NOMO-1 treated with DMSO at 0.1 percent for 48 hours (cell line): ENCODE results near the gene NAT10.
A peak's percentile ranks its signal among the peaks of the same experiment; 100 is the strongest.

Source experiments
- DNase-seq: peaks from one replicate; lab custom pipeline; 2025; ENCODE audit not compliant: unreplicated experiment; lab: John Stamatoyannopoulos, UW

NAT10 gene

DNA sequence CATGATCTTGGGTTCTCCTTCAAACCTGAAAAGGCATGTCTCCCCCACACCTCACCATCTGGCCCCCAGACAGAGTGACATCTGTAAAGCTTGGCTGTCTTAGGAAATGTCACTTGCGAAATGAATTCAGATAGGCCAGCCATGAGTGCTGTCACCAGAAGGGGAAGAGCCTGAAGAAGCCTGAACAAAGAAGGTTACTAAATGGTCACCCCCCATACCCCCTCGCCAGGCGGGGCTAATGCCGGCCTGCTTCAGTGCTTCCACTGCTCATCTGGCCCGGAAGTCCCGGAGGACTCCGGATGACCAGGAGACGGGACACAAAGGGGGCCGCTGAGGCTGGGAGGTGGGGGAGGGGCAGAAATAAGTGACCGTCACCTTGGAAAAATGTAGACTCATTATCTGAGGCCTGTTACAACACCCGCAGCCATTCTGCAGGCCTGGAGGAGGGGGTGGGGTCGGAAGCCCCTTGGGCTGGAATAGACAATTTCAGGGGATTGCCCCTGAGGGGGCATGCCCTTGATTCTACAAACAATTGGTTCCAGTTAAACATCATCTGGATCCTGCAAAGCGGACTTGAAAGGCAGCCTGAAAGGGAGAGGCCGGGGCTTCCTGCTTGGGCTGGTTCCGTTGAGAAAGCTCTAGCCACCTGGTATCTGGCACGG, 43.2 kb downstream of the NAT10 start:
- DNase-seq = peak; percentile 69

DNA sequence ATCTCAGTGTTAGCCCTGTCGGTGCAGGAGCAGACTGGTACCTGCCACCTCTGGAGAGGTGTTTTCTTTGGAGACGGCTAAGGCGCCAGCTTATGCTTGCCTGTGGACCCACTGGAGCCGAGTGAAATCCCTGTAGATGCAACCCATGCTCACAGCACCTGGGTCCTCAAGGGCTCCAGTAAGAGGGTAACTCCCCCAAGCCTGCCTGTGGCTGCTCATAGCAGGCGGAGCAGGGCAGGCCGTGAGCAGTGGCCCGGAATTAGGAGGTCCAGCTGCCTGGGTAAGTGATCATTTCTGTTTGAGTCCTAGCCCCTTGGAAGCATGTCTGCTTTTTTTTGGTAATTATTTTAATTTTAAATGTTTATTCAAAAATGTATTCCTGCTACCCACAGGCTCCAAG, 43.8 kb downstream of the NAT10 start:
- no peak for DNase-seq

DNA sequence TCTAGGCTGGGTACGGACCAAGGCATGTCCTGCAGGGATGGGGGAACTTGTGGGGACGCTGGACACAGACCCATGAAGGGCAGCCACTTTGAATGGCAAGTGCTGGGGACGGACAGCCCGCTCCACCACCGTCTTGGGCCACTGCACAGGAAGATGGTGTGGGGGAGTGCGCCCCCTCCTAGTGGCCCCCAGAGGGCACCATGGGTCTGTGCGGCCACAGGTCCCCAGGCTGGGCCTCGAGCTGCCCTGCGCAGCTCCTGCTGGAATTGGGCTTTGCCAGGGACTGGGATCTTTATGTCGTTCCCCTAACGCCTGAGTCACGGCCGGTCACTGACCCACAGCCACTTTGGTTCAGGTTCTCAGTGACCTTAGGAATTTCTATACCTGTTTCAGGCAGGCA, 44.4 kb downstream of the NAT10 start:
- DNase-seq = no peak

DNA sequence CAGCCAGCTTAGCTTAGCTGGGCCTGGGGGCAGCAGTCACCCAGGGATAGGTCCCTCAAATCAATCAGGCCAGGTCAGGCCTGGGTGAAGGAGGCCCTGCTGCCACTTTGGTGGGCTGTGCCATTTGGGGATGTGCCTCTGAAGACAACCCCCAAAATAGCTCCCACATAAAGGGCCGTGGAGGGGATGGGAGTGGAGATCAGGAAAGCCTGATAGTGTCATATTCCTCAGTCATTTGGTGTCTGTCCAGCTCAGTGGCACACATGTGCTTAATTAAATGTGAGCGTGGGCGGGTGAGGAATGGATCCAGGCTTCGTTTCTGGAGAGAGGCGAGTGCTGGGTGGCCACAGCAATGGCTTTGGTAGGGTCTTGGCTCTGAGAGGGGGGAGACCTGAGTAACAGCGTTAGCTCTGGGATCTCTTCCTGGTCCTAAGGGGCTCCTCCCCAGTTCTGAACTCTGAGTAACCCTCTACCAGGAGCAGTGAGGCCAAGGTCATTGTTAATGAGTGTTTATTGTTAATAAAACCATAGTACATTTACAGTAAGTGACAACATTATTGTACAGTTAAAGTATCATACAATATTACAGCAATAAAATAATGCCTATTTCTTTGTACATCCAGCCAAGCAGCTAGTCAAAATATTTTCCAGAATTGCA, 45.2 kb downstream of the NAT10 start:
- no peak for DNase-seq

DNA sequence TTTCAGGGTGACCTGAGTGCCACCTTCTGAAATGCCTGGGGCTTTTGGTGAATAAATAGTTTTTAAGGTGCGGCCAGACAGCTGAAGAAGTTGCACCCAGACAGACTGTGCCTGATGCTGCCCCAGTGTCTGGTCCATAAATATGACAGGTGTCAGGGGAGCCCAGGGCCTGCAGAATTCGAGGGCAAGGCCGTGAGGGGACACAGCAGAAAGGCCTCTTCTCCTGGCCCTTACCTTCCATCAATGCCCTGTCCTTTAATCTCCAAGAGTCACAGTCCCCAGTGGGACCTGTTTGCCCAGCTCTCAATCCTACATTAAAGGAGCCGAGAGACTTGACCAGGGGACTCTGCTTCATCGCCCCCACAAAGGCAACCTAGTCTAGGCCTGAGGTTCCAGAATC, 45.7 kb downstream of the NAT10 start:
- no peak for DNase-seq

DNA sequence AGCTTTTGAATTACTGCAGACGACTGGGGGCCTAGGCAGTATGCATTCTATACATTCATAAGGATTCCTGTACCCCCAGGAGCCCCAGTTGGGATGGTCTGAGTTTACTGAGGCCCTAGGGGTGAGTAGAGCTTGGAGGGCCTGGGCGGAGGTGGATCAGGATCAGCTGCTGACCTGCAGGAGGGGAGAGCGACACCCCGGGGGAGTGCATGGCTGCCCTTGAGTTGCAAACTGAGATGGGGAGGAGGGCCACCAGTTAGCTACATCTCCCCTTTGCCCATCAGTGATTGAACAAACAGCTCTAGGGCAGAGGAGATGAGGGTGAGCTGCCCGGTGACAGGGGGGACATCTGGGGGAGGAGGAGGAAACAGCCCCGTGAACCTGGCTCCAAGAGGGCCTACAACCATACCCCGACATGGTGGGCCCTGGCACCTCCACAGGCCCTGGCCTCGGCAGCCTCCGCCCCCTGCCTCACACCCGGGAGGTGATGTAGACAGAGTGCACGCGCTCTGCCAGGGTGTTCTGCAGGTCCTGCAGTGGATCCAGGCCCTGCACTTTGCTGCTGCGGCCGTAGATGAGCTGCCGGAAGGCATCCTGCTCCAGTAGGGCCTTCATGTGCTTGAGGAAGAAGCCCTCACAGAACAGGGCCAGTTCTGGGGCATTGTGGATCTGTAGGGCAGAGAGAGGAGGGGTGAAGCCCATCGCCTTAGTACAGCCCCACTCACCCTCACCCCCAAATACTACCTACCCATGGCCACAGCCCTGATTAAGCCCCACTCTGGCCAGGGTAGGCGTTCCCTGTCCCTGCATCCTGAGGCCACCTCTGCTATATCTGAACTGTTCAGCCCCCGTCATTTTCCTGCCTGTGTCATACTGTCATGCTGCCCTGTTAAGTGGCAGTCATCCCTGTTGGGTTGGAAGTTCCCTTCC, 46.8 kb downstream of the NAT10 start:
- DNase-seq = no peak

DNA sequence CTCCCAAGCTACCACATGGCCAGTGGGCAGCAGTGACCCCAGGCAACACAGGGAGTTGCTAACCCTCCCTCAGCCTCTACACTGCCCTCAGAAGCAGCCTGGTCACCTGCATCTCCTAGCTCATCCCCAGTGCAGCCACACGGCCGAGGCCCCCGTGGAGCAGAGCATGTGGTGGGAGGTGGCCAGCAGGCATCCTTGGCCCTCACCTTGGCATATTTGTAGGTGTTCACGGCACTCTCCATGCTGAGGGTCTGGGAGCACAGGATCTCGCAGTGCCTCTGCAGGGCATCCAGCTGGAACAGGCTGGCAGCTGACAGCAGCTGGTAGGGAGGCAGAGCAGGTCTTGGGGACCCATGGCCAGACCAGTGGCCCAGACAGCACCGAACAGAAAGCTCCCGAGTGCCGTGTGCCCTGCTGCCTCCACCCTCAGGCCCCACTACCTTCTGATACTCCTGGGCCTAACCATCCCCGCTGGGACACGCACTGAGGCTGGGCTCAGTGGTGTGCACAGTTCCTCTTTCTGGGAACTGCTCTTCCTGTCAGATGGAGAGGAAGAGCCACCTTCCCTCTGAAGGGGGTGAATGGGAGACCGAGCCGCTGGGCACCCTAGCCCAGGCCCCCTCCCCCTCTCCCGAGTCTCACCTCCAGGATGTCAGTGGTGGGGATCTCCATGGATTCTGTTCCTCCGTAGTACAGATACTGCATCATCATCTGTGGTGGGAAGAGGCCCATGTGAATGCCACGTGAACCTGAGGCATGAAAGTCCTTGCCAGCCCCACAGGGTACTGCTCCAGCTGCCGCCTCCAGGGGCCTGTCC, 48.8 kb downstream of the NAT10 start:
- peak; percentile 44 for DNase-seq

DNA sequence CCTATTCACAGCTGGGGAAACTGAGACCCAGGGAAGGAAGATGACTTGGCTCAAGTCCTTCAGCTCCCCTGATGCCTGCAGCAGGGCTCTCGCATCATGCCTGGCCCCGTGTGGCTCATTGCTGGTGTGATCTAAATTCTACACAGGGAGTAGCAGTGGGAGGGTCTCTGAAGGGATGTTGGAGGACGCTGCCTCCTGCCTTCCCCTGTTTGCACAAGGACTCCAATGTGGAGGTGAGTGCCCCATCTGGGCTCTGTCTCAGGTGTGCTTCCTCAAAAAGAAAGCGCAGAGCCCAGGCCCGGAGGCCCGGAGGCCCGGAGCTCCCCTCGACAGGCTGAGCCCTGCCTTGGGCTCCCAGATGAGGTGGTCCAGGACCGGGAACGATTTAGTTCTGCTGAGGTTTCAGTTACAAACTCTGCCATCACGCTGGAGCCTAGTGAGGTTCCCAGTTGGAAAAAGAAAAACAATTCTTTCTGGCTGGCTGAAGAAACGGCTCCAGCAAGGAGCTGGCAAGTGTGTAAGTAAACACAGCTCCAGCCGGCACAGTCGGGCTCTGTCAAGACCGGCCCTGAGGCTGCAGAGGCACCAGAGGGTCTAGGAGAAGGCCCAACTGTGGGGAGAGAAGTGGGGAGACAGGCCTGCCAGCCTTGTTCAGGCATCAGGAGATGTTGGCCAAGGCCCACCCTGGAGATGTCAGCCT, 49.8 kb downstream of the NAT10 start:
- no peak for DNase-seq

DNA sequence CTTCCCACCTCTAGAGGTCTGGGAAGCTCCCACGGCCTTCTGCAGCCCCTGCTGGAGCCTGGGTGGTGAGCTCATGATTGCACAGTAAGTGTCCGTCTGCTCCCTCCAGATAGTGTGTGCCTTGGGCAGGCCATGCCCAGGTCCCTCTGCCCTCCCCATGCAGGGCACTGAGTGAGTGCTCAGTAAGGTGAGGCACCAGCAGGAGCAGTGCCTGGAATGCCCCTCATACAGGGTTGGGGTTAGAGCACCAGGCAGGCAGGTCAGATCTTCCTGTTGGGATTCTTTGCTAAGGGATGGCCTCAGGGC, 50.3 kb downstream of the NAT10 start:
- no peak for DNase-seq

DNA sequence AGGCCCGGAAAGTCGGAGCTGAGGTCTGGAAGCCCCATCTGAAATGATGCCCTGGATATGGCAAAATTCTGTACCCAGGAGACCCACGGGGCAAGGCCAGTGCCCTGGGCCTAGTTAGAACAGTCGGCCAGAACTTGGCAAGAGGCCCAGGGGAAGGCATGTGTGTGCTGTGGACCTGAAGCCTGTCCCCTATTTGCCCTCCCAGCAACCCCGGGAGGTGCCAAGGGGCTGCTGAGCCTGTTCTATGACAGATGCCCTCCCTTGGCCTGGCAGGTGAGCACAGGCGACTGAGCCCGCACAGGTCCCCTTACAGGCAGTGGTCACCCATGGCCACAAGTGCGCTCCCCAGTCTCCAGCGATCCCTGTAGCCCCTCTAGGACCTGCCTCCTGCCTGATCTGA, 51.7 kb downstream of the NAT10 start:
- no peak for DNase-seq

DNA sequence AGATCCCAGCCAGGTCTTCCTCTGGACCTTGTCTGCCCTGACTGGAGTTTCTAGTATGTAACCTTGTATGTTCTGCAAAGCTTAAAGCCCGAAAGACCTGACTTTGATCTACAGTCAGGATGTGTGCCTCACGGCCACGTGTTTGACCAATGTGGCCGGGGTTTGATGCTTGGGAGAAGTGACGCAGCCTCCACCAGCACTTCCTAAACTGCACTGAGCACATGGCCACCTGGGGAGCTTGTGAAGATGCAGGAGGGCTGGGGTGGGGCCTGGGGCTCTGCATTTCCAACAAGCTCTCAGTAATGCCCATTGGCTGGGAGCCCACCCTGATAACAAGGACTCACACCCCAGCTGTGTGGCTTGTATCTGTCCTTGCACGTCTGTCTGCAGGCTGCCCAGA, 53.2 kb downstream of the NAT10 start:
- no peak for DNase-seq

DNA sequence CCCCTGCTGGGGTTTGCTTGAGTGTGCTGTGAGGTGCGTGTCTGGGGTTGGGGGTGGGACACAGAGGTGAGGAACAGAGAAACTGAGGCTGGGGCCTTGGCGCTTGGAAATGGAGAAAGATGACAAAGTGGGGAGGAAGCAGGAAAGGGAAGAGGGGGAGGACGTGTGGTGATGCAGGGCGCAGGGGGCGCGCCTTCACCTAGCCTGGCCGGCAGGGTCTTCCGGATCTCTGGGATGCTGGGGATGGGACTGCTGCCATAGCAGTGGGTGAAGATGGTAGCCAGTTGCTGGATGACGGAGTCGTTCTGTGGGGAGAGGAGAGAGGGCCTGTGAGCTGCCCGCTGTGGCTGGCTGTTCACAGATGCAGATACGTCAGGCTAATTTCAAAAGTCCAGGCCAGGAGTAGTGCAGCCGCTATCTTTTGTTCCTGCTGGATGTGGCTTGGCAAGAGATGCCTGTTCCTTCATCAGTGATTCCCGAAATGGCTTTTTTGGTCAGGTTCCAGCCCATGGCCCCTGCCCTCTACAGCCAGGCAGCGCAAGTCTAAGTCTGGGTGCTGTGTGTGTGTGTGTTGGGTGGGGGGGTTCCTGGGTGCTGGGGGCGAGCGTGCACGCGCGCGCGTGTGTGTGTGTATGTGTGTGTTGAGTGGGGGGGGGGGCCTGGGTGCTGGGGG, 54.8 kb downstream of the NAT10 start:
- no peak for DNase-seq

DNA sequence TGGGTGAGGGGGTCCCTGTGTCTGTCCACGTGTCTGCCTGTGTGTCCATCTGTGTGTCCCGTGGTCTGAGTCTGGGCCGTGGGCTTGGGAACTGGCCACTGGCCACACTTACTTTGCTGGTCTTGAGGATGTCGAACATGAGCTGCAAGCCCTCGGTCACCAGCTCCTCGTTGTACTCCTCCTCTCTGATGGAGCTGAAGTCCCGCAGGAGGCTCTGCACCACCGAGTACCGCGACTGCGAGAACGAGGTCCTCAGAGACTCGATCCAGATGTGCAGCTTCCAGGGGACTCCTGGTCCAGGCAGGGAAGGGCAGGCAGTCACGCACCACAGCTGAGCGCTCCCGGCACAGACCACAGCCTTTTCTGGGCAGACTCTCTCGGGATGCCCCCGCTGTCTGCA, 55.4 kb downstream of the NAT10 start:
- DNase-seq = no peak

DNA sequence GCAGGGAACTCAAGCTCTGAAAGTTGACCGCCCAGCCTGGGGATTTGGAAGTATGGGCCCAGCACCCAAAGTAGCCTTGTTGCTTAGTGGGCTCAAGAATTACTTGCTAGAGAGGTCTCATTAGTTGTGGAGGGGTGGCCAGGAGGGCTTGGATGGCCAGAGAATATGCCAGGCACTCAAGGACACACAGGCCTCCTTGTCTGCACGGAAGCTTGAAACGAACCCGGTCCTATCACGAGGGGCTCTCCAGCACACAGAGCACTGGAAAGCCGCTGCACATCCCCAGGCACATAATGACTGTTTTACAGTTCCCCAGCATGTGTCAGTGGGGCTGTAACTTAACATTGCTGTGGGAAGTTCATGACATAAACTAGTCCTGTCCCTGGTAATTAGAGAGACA, 55.9 kb downstream of the NAT10 start:
- no peak for DNase-seq

DNA sequence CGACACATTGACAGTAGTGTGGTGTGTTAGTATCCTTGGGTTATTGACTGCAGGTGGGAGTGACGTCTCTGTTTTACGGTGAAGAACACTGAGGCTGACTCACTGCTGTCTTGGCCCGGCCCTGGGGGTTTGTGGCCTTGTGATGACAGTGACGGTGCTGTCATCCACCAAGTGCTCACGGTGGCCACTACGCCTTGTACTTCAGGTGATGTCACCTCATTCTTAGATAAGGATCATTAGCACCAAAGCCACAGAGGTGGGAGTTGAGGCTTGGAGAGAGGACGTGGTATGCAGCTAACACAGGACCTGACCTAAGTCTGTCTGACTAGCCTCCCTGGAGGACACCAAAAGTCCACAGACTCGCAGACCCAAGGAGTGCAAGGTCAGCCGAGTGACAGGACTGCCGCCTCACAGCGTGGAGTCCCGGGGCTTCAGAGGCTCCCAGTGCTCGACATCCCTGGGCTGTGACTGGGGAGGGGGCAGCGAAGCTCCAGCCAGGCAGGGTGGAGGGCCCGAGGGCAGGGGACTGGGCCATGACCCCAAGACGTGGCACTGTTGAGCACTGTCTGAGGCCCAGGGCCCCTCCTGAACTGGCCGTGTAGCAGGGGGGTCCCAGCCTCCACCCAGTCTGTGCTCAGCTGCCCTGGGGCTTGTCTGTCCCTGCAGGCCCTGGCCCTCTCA, 56.5 kb downstream of the NAT10 start:
- DNase-seq = no peak

DNA sequence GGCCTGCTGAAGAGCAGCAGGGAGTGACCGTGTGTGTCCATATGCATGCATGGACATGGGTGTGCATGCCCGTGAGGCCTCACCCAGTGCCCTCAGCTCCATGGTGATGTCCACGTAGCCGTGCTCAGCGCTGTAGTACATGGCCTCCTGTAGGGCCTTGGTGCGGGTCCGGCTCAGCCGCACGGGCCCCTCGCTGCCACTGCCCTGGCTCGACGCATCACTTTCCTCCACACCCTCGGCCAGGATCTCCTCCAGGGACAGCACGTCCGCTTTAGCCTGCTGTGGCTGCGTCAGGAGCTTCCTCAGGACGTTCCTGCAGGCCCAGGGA, 57.0 kb downstream of the NAT10 start:
- DNase-seq = no peak

DNA sequence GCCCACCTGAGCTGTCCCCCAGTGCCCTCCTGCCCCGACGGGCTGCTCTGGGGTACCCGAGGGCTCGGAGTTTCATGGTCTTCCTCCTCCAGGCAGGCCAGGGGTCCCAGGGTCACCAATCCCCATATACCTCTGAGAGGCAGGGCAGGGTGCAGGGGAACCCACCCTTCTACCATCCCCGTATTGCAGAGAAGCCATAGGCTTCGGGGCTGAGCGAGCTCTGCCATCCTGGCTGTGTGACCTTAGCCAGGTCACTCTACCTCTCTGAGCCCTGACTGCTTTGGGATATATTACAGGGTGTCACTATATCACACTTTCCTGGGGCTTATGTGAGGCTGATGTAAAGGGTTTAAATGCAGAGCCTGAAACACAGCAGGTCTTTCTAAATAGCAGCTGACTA, 57.4 kb downstream of the NAT10 start:
- DNase-seq = no peak

DNA sequence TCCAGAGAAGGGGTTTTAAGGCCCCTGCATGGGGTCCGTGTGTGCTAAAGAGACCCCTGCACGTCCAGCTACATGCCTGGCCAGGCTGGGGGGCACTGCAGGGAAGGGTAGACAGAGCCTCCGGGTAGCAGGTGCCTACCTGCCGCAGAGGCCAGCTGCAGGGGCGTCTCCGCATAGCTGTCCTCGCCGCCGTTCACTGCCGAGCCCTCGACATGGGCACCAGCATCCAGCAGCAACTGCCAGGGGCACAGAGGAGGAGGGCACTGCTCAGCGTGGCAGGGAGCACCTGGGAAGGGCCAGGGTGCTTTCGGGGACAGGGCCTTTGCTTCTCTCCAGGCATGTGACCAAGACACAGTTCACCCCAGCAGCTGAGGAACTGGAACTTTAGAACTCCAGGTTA, 59.7 kb downstream of the NAT10 start:
- DNase-seq = no peak

DNA sequence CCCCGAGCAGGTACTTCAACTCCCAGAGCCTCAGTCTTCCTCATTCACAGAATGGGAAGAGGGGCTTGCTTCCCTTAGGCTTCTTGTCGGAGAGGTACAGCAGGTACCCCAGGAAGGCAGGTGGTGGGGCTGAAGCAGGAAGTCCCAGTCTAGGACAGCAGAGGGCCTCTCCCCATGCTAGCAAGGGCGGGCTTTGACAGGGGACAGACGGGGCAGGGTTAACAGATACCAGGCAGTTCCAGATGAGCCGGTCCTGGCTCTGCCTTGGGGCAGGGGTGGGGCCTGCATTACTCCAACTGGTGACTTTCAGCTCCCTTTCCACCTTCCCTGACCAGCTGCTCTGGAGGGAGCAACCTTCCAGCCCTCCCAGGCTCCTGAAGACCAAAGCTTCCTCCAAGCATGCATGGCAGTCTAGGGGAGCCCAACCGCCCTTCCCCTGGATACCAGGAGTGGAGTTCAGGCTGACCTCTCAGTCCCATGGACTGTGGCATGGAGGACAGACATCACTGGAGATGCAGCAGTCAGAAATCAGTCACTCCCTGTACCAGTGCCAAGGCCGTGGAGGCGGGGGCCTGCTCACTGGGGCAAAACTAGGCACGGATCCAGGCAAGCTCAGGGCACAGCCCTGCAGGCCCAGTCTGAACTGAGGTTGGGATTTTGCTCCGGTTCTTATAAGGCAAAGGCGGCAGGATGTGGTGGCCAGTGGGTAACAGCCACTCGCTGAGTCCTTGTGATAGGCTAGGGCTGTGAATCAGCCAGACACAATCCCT, 60.5 kb downstream of the NAT10 start:
- DNase-seq = no peak
